Activated CD8-positive, alpha-beta T cell treated with anti-CD3 and anti-CD28 coated beads for 36 hours (primary cell): ENCODE results near the gene EFCAB8. TPM values are rescaled to one million over a fixed set of nuclear protein-coding genes. Genes with fewer than 3 reads are reported as not detected.

Source experiments
- ATAC-seq: fragments of 200-7000 bp; cut with Tn5 transposase; one replicate; pipeline ENCODE4 v1.10.0; 2021; ENCODE audit warnings: mild to moderate bottlenecking, moderate library complexity
- CTCF ChIA-PET: fragments of 350-600 bp; sonication (Branson Sonifier 250); formaldehyde crosslinking; loops from one replicate; lab custom pipeline; 2021; ENCODE audit warnings: antibody characterized with exemption; lab: Charles Lee
- POLR2A ChIA-PET: fragments of 350-600 bp; sonication (Branson Sonifier 250); formaldehyde crosslinking; loops from one replicate; lab custom pipeline; 2021; ENCODE audit warnings: antibody characterized with exemption; lab: Charles Lee
- DNase-seq: peaks from one replicate; pipeline ENCODE4 v3.0.0-alpha.2; 2020
- H3K27ac Mint-ChIP-seq: one replicate; pipeline ENCODE4 v1.8.0; 2021; ENCODE audit warnings: mild to moderate bottlenecking, mixed read lengths
- H3K27me3 Mint-ChIP-seq: one replicate; pipeline ENCODE4 v1.8.0; 2021; ENCODE audit warnings: mixed read lengths
- H3K36me3 Mint-ChIP-seq: one replicate; pipeline ENCODE4 v1.8.0; 2021; ENCODE audit warnings: low read depth, mixed read lengths
- H3K4me1 Mint-ChIP-seq: one replicate; pipeline ENCODE4 v1.8.0; 2021; ENCODE audit warnings: low read depth, mixed read lengths
- H3K4me3 Mint-ChIP-seq: one replicate; pipeline ENCODE4 v1.8.0; 2021; ENCODE audit warnings: mild to moderate bottlenecking, moderate library complexity, mixed read lengths
- H3K9me3 Mint-ChIP-seq: one replicate; pipeline ENCODE4 v1.8.0; 2021; ENCODE audit warnings: mixed read lengths
- intact Hi-C: fragments of 100-400 bp; cut with micrococcal nuclease; formaldehyde crosslinking; loops from one replicate; pipeline ENCODE4 v1.10.0; 2022
- total RNA-seq, 2 experiments: library from RNA; stranded (reverse); gene quantifications; one replicate each; pipeline ENCODE4 v1.2.3, GENCODE V29; 2021
- TF ChIP-seq, protein P1 (sequence below): fragments of 200-600 bp; IDR thresholded peaks from one replicate; pipeline ENCODE4 v1.8.0; 2022; ENCODE audit warnings: antibody characterized with exemption, mild to moderate bottlenecking

The EFCAB8 gene
- total RNA-seq, 2 experiments from 2014 or later: 0.89 to 0.92 TPM

DNA sequence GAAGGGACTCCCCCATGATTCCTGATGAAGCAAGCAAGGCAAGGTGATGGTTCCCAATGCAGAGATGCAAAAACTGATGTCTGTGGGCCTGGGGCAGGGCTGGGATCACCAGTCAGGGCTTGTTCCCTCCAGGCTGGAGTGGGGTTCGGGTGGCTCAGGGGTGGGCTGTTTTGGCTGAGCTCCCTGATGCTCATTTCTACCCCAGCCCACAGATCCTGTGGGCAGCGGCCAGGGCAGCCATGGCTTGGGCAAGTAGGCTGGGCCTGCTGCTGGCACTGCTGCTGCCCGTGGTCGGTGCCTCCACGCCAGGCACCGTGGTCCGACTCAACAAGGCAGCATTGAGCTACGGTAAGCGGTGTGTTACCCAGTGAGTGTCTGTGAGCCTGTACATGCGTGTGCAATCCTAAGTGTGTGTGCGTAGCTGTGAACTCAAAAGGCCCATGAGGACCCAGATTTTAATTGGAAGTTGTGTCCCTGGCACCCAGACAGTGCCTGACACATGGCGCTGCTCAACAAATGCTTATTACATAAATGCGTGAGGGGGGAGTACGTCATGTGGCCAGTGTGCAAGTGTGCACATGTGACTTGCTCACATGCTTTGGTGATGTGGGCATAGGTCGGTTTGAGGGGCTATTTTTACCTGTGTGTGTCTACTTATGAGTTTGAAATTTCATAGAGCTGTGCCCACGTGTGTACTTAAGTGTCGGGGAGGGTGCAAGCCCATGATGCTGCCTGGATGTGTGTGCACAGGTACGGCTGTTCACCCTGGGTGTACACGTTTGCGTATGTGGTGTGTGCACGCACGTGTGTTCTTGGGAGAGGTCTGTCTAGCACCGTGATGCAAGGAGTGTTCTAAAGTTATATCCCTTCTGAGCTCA, 149.9 kb downstream of the EFCAB8 start:
- CTCF ChIA-PET: interaction anchor here (1.2 kb wide), 1 partner anchor 106 kb away, joined by 3 read pairs; no protein-coding TSS in a partner anchor
- DNase-seq: no peak
- H3K9me3 Mint-ChIP-seq: peaks cover 3% of the 10 kb centered on the region
- ATAC-seq: no peak
- peaks cover 6% of the 10 kb centered on the region for H3K4me1 Mint-ChIP-seq
- no peak overlapping the region for H3K27ac Mint-ChIP-seq
- TF ChIP-seq, protein P1, sequence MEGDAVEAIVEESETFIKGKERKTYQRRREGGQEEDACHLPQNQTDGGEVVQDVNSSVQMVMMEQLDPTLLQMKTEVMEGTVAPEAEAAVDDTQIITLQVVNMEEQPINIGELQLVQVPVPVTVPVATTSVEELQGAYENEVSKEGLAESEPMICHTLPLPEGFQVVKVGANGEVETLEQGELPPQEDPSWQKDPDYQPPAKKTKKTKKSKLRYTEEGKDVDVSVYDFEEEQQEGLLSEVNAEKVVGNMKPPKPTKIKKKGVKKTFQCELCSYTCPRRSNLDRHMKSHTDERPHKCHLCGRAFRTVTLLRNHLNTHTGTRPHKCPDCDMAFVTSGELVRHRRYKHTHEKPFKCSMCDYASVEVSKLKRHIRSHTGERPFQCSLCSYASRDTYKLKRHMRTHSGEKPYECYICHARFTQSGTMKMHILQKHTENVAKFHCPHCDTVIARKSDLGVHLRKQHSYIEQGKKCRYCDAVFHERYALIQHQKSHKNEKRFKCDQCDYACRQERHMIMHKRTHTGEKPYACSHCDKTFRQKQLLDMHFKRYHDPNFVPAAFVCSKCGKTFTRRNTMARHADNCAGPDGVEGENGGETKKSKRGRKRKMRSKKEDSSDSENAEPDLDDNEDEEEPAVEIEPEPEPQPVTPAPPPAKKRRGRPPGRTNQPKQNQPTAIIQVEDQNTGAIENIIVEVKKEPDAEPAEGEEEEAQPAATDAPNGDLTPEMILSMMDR: no peak
- H3K36me3 Mint-ChIP-seq: no peaks in the 10 kb centered on the region
- intact Hi-C loops: no loop called here
- POLR2A ChIA-PET: interaction anchor here (1.3 kb wide), 1 partner anchor 32 kb away, joined by 3 read pairs; no protein-coding TSS in a partner anchor
- no peaks in the 10 kb centered on the region for H3K27me3 Mint-ChIP-seq
- H3K4me3 Mint-ChIP-seq: no peak overlapping the region

DNA sequence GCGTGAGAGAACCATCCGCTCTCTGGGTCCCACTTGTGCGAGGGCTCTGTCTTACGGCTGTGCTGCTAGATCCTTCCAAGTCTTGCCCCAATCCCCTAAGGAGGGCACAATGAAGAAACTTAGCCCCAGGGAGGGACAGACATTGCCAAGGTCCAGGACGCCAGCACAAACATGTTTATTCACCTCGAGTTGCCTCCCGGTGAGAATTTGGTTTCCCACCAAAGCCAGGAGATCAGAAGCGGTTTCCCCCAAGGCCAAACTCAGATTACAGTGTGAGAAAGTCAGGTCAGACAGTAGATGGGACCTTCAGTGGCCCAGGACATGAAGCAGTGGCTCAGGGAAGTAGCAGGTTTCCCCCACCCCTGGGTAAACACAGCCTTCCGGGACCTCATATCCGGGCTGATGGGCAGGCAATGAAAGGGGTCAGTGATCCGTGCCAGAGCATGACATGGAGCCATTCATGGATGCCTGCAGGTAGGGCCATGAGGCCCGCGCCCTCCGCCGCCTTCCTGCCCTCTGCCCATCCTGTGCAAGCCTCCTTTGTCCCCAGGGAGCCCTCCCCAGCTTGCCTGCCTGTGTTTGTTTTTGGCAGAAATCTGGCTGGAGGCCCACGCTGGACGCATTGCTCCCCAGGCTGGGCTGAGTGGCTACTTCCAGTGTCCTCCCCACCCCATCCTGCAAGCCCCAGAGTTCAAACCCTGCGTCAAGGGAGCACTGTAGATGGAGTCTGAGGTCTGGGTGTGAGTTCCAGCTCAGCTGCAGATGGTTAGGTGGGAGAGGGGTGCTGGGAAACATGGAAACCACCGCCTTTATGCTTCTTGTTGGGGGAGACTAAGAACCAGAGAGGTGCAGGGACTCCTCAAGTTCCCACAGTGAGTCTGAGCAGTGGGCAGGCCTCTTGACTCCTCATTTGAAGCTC, 150.8 kb downstream of the EFCAB8 start:
- Mint-ChIP-seq H3K27ac (no peak overlapping the region), H3K4me3 (no peak overlapping the region), H3K4me1 (peaks cover 6% of the 10 kb centered on the region), H3K27me3 (no peaks in the 10 kb centered on the region), H3K36me3 (no peaks in the 10 kb centered on the region), H3K9me3 (peaks cover 3% of the 10 kb centered on the region)
- ChIA-PET POLR2A (no interaction called here), CTCF (interaction anchor here (0.8 to 1.2 kb wide), 3 partner anchors 9 to 107 kb away, joined by 3 read pairs; no protein-coding TSS in a partner anchor)
- TF ChIP-seq, protein P1: no peak
- ATAC-seq (no peak), DNase-seq (no peak)
- intact Hi-C loops: no loop called here

DNA sequence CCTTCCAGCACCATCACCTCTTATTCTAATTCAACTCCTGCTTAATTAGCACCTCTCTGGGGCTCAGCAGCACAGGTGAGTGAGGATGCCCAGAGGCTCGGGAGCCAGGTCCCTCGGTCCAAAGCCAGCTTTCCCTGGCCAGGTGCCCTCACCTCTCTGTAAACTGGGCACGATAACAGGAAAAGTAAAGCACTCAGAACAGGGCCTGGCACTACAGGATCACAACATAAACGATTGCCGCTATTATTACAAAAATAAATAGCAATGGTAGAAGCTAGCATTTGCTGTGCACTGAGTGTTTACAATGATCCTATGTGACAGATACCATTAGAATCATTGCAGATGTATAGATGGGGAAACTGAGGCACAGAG, 151.4 kb downstream of the EFCAB8 start:
- Mint-ChIP-seq H3K27me3 (no peaks in the 10 kb centered on the region), H3K4me3 (no peak overlapping the region), H3K9me3 (peaks cover 3% of the 10 kb centered on the region), H3K27ac (no peak overlapping the region), H3K36me3 (no peaks in the 10 kb centered on the region), H3K4me1 (peaks cover 3% of the 10 kb centered on the region)
- POLR2A ChIA-PET: no interaction called here
- CTCF ChIA-PET: interaction anchor here (0.8 to 1.2 kb wide), 2 partner anchors 10 to 15 kb away, joined by 3 read pairs; no protein-coding TSS in a partner anchor
- intact Hi-C loops: no loop called here
- no peak for ATAC-seq
- DNase-seq: no peak
- TF ChIP-seq, protein P1: no peak

DNA sequence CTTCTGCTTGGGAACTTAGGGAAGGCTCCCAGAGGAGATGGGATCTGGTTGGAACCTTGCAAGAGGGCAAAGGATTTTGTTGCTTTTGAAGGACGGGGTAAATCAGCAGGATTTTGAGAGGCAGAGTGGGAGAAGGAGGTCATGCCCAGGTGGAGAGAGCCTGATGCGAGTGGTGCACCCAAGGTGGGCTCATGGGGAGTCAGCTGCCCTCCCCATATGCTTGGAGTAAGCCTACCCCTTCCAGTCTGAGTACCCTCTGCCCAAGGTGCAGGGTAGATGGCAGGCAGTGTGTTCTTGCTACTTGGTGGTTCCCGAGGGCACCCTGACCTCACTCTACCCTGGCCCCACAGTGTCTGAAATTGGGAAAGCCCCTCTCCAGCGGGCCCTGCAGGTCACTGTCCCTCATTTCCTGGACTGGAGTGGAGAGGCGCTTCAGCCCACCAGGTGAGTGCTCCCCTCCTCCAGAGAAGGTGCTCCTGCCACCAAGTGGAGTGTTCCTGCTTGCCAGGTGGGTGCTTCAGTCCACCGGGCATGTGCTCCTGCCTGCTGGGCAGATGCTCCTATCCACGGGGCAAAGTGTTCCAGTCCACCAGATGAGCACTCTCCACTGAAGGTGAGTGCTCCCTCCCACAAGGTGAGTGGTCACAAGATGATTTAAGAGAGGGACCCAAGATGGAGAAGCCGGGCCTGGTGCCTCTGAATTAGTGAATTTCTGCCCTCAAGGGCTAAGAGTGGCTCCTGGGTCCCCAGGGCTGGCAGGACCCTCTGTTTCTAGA, 152.1 kb downstream of the EFCAB8 start:
- H3K27ac Mint-ChIP-seq: no peak overlapping the region
- no peaks in the 10 kb centered on the region for H3K36me3 Mint-ChIP-seq
- no peaks in the 10 kb centered on the region for H3K9me3 Mint-ChIP-seq
- TF ChIP-seq, protein P1: no peak
- H3K27me3 Mint-ChIP-seq: no peaks in the 10 kb centered on the region
- DNase-seq (no peak), ATAC-seq (no peak)
- H3K4me3 Mint-ChIP-seq: no peak overlapping the region
- intact Hi-C loops: no loop called here
- POLR2A ChIA-PET: no interaction called here
- no peaks in the 10 kb centered on the region for H3K4me1 Mint-ChIP-seq
- CTCF ChIA-PET: interaction anchor here (1.2 kb wide), 1 partner anchor 16 kb away, joined by 3 read pairs; no protein-coding TSS in a partner anchor

Other genes with a start within 250 kb of the EFCAB8 start
- gene C20orf203, start 185.0 kb upstream of the EFCAB8 start, total RNA-seq: under 1 TPM; 0.16 to 0.47 TPM
- gene COMMD7, start 115.5 kb upstream of the EFCAB8 start, total RNA-seq: 10 to 100 TPM; 30.7 to 34.0 TPM
- gene DNMT3B, start 96.5 kb upstream of the EFCAB8 start, total RNA-seq: 1 to 10 TPM; 2.9 TPM
- 100 to 1,000 TPM; 112 to 119 TPM for gene MAPRE1, start 39.0 kb upstream of the EFCAB8 start, total RNA-seq
- gene SUN5, start 145.5 kb downstream of the EFCAB8 start, total RNA-seq: not detected
- not detected for gene BPIFB2, start 148.8 kb downstream of the EFCAB8 start, total RNA-seq
- gene BPIFB6, start 172.7 kb downstream of the EFCAB8 start, total RNA-seq: not detected
- gene BPIFB3, start 195.0 kb downstream of the EFCAB8 start, total RNA-seq: not detected
- gene BPIFB4, start 220.7 kb downstream of the EFCAB8 start, total RNA-seq: not detected